HL-60 (cell line): Measurements from ENCODE around the gene TMEM140.

Experiments
- GABPA ChIP-seq: IDR thresholded peaks from 2 replicates; pipeline ENCODE4 v1.6.1; 2012; ENCODE audit warnings: low read depth
- POLR2AphosphoS5 ChIP-seq: IDR thresholded peaks from 2 replicates; pipeline ENCODE4 v1.6.1; 2012; ENCODE audit warnings: low read depth
- SPI1 ChIP-seq: IDR thresholded peaks from 2 replicates; pipeline ENCODE4 v1.6.1; 2012; ENCODE audit warnings: low read depth, mild to moderate bottlenecking, borderline replicate concordance
- TF ChIP-seq, protein P1 (sequence below): IDR thresholded peaks from one replicate; pipeline ENCODE4 v1.5.1; 2011; ENCODE audit warnings: low read length, control low read depth, inconsistent platforms; ENCODE audit not compliant: insufficient read depth
- TF ChIP-seq, protein P2 (sequence below): IDR thresholded peaks from 2 replicates; pipeline ENCODE4 v1.6.1; 2012; ENCODE audit warnings: low read depth; ENCODE audit not compliant: insufficient replicate concordance

DNA sequence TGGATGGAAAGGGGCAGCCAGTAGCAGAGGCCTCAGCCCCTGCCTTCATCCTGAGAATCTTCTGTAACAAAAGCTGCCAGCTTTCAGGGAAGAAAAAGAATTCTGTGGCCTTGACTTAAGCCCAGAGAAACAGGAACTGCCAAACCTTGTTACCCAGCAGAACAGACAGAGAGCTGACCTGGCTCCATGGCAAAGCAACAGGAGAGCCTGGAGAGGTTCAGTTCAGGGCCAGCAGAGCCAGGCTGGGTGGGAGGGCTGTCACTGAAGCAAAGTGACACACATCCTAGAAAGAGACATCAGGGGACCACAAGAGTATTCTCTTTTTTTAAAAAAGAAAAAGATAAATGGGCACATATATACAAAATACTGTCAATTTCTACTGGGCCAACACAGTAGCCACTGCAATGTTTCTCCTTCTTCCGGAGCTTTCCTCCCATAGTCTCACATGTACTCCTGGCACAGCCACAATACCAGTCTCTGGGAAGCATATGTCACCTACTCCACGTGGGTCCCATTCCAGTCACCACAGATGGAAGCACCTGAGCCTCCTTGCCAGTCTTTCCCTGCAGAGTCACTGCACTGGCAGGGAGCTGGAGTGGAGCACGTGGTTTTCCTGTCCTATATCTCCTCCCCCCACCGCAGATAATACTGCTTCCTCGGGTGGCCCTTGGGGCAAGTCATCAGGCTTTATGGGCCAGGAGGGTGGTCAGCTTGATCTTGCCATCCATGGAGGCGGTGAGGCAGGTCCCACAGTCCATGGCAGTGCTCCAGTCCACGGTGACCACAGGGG lies 37.8 kb downstream of the TMEM140 start:
- TF ChIP-seq, protein P1, sequence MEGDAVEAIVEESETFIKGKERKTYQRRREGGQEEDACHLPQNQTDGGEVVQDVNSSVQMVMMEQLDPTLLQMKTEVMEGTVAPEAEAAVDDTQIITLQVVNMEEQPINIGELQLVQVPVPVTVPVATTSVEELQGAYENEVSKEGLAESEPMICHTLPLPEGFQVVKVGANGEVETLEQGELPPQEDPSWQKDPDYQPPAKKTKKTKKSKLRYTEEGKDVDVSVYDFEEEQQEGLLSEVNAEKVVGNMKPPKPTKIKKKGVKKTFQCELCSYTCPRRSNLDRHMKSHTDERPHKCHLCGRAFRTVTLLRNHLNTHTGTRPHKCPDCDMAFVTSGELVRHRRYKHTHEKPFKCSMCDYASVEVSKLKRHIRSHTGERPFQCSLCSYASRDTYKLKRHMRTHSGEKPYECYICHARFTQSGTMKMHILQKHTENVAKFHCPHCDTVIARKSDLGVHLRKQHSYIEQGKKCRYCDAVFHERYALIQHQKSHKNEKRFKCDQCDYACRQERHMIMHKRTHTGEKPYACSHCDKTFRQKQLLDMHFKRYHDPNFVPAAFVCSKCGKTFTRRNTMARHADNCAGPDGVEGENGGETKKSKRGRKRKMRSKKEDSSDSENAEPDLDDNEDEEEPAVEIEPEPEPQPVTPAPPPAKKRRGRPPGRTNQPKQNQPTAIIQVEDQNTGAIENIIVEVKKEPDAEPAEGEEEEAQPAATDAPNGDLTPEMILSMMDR = no peak
- TF ChIP-seq, protein P2, sequence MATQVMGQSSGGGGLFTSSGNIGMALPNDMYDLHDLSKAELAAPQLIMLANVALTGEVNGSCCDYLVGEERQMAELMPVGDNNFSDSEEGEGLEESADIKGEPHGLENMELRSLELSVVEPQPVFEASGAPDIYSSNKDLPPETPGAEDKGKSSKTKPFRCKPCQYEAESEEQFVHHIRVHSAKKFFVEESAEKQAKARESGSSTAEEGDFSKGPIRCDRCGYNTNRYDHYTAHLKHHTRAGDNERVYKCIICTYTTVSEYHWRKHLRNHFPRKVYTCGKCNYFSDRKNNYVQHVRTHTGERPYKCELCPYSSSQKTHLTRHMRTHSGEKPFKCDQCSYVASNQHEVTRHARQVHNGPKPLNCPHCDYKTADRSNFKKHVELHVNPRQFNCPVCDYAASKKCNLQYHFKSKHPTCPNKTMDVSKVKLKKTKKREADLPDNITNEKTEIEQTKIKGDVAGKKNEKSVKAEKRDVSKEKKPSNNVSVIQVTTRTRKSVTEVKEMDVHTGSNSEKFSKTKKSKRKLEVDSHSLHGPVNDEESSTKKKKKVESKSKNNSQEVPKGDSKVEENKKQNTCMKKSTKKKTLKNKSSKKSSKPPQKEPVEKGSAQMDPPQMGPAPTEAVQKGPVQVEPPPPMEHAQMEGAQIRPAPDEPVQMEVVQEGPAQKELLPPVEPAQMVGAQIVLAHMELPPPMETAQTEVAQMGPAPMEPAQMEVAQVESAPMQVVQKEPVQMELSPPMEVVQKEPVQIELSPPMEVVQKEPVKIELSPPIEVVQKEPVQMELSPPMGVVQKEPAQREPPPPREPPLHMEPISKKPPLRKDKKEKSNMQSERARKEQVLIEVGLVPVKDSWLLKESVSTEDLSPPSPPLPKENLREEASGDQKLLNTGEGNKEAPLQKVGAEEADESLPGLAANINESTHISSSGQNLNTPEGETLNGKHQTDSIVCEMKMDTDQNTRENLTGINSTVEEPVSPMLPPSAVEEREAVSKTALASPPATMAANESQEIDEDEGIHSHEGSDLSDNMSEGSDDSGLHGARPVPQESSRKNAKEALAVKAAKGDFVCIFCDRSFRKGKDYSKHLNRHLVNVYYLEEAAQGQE = no peak
- TF ChIP-seq POLR2AphosphoS5 (no peak), GABPA (no peak), SPI1 (peak; percentile 22; the same call in 1 of the 2 replicates)
